GM19035 (cell line): ENCODE measurements around the gene GZMM.
A peak's percentile ranks its signal among the peaks of the same experiment; 100 is the strongest.

ENCODE experiments used
- ATAC-seq: cut with Tn5 transposase; IDR thresholded peaks from one replicate; pipeline ENCODE4 v1.9.1; 2021; ENCODE audit not compliant: unreplicated experiment

GZMM gene

GRCh38 chr19:558770-559439 is 15.1 kb downstream of the GZMM start:
- no peak for ATAC-seq

GRCh38 chr19:560121-560520 is 16.3 kb downstream of the GZMM start:
- ATAC-seq = no peak

DNA sequence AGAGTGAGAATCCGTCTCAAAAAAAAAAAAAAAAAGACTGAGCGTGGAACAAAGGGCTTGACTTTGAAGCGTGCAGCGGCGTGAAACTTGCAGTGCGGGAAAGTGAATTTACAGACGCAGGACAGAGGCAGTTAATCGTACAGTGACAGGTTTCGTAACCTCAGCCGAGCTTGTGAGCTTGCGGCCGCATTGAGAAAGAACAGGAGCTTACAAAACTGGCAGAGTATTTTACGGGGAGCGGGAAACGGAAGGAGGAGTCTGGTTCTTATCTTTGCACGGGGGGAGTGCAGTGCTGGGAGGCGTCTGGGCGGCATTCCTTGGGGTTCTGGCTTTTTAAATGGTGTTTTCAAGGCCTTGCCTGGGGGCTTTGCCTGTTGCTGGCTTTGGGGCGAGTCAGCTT is 22.6 kb downstream of the GZMM start:
- ATAC-seq = no peak

DNA sequence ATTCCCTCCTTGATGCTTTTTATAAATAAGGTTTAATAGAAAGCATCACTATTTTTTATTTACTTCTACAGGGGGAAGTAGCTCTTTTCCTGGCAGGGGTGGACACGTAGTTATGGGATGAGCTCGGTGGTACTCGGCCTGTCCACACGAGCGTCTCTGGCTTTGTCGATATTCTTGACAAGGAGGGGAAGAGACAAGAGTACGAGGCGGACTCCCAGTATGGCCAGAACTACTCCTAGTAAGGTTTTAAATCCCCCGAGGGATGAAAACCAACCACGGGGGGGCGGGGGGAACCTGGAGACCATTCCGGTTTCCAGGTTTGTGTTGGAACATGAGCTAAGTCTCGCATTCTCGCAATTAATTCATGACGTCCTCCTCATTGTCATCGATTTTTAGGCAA is 23.0 kb downstream of the GZMM start:
- no peak for ATAC-seq

DNA sequence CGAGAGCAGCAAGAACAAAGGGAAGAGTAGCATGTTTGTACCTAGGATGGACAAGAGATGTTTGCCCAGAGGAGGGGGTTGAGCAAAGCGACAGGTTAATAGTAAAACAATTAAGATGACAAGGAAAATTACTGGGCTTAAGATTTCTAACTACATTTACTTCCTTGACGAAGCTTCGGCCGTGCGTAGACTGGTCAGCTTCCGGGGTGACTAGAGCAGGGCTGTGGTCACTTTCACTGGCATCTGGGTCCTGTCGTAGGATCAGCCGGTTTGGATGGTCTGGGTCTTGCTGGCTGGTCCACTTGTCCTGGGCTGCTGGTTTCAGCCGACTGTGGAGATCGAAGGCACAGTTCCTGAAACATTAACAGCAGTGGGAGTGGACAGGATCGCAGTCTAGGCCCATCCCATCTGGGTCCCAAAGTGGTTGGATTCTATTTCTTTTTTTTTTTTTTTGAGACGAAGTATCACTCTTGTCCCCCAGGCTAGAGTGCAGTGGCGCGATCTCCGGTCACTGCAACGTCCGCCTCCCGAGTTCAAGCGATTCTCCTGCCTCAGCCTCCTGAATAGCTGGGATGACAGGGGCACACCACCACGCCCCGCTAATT is 23.5 kb downstream of the GZMM start:
- no peak for ATAC-seq

- no peak for ATAC-seq
These were observed 26.4 kb downstream of the GZMM start for GRCh38 chr19:570251-570686.

- no peak for ATAC-seq
These were observed 27.2 kb downstream of the GZMM start for GRCh38 chr19:570937-571565.

- ATAC-seq = peak; percentile 4
These were observed 27.7 kb downstream of the GZMM start for GRCh38 chr19:571566-571974.

DNA sequence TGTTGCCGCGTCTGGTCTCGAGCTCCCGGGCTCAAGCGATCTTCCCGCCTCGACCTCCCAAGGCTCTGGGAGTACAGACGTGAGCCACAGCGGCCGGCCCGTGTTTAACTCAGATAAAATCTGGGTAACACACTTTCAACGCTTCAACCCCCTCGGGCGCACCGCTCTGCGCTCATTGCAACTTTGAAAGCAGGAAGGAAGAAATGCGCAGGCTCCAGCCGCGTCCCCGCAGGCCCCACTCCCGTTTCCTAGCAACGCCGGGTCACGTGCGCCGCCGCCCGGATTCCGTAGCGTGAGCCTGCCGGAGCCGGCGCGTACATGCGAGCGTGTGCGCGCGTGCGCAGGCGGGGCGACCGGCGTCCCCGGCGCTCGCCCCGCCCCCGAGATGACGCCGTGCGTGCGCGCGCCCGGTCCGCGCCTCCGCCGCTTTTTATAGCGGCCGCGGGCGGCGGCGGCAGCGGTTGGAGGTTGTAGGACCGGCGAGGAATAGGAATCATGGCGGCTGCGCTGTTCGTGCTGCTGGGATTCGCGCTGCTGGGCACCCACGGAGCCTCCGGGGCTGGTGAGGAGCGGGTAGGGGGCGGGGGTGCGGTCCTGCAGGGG is 28.4 kb downstream of the GZMM start, which contains the start of gene BSG:
Gene BSG (plus strand): TSS at position 457 of the 603 bp plus-strand sequence. CDS start 39 bp downstream, at position 496.
- peak; percentile 69 for ATAC-seq

DNA sequence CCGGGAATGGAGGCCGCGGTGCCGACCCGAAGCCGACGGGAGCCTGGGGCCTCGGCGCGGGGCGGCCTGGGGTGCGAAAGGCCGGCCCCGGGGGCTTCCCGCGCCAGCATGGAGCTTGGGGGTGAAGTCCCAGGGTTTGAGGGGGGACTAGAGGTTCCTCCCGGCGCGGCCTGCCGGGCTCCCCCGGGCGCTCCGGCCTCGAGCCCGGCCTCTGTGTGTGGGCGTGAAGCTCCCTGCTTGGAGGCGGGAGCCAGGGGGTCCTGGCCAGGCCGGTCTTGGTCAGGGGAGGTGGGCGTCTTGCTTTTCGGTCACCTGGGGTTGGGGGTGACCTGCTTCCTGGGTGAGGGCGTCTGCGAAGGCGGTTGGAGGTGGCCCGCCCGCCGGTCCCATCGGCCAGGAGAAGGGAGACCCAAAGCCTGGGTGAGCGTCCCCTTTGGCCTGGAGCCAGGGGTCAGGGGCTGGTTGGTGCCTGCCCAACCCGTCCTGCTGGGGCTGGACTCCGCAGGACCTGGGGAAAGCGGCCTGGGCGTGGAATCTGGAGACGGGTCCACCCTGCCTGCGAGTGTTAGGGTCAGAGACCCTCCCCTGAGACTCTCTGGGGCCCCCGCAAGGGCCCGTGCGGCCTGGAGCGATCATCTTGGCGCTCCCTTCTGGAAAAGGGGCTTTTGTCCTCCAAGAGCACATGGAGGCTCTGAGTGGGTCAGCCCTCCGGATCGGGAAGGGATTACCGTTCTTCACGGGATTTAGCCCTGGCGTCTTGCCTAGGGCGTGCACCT is 29.1 kb downstream of the GZMM start:
- ATAC-seq = peak; percentile 6

GRCh38 chr19:573519-573825 is 29.6 kb downstream of the GZMM start:
- ATAC-seq = no peak

- no peak for ATAC-seq
These were observed 31.0 kb downstream of the GZMM start for GRCh38 chr19:574658-575526.

GRCh38 chr19:575527-576506 is 32.0 kb downstream of the GZMM start:
- ATAC-seq = no peak

- ATAC-seq = no peak
These were observed 33.0 kb downstream of the GZMM start for GRCh38 chr19:576768-577438.

- no peak for ATAC-seq
These were observed 33.9 kb downstream of the GZMM start for GRCh38 chr19:577439-578392.

GRCh38 chr19:579111-579841 is 35.4 kb downstream of the GZMM start:
- ATAC-seq = no peak

DNA sequence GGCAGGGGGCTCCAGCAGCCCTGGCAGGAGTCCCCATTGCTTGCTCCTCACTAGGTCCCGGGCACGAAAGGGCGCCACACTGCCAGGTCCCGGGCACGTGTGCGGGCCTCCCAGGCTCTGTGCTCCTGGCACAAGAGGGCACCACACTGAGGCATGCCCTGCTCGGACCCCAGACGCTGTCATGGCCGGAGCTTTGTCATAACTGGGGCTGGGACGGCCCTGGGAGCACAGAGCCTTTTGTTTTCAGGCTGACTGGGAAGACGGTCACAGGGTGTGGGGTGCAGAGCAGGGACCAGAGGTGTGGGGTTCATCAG is 35.9 kb downstream of the GZMM start:
- no peak for ATAC-seq
